Activated naive CD8-positive, alpha-beta T cell treated with anti-CD3 and anti-CD28 coated beads, Interleukin-2, amount 10 ng/mL, durations not matched to agents 7 days and 5 days (primary cell): ENCODE measurements around the gene ERH. TPM values are rescaled to one million over a fixed set of nuclear protein-coding genes. Genes with fewer than 3 reads are reported as not detected.
"Not testable (repeated sequence)": the region's sequence is repeated elsewhere in the genome, so short reads cannot be mapped to it uniquely, and the experiment has no call there.

Experiments used
- ATAC-seq: fragments of 150-1000 bp; cut with Tn5 transposase; one replicate; pipeline ENCODE4 v1.10.0; 2021; ENCODE audit warnings: low read depth, moderate library complexity
- POLR2A ChIA-PET: fragments of 350-600 bp; sonication (Branson Sonifier 250); formaldehyde crosslinking; loops from one replicate; lab custom pipeline; 2021; ENCODE audit warnings: antibody characterized with exemption; lab: Charles Lee
- DNase-seq: peaks from one replicate; pipeline ENCODE4 v3.0.0; 2021
- H3K27ac Mint-ChIP-seq: one replicate; pipeline ENCODE4 v1.8.0; 2022; ENCODE audit warnings: mild to moderate bottlenecking, mixed read lengths
- H3K27me3 Mint-ChIP-seq: one replicate; pipeline ENCODE4 v1.8.0; 2022; ENCODE audit warnings: mild to moderate bottlenecking, moderate library complexity, mixed read lengths
- H3K36me3 Mint-ChIP-seq: one replicate; pipeline ENCODE4 v1.8.0; 2021; ENCODE audit warnings: mild to moderate bottlenecking, mixed read lengths
- H3K4me1 Mint-ChIP-seq: one replicate; pipeline ENCODE4 v1.8.0; 2021; ENCODE audit warnings: mixed read lengths
- H3K4me3 Mint-ChIP-seq: one replicate; pipeline ENCODE4 v1.8.0; 2022; ENCODE audit warnings: mild to moderate bottlenecking, moderate library complexity, mixed read lengths
- H3K9me3 Mint-ChIP-seq: one replicate; pipeline ENCODE4 v1.8.0; 2021; ENCODE audit warnings: mixed read lengths
- total RNA-seq, 2 experiments: library from RNA; stranded (reverse); gene quantifications; one replicate each; pipeline ENCODE4 v1.2.3, GENCODE V29; 2021

The ERH gene
- total RNA-seq, 2 experiments from 2014 or later, result 226 to 233 TPM

DNA sequence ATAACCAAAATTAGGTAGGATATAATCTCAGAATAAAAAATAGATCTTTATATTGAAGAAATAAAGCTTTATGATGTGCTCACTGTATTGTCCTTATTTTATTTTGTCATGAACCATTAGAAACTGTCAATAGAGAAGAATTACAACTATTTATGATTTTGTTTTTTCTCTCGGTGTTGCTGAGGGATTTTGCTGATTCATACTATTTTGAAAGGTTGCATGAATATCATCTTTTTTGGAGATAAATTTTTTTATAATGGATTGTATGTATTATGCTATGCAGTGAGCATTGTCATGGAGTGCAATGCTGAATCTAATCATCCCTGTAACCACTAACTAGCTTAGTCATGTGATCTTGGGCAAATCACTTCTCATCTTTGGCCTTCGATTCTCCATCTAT lies 15.4 kb upstream of the ERH start:
- Mint-ChIP-seq H3K36me3 (peaks cover 17% of the 10 kb centered on the region), H3K4me1 (peaks cover 2% of the 10 kb centered on the region), H3K9me3 (peaks cover 11% of the 10 kb centered on the region), H3K27ac (no peak overlapping the region), H3K4me3 (no peak overlapping the region), H3K27me3 (no peaks in the 10 kb centered on the region)
- POLR2A ChIA-PET, result interaction anchor here (1.2 kb wide), 1 partner anchor 10 kb away, joined by 4 read pairs; no protein-coding TSS in a partner anchor
- ATAC-seq (no peak), DNase-seq (no peak)

GRCh38 chr14:69408331-69408960 lies 10.3 kb upstream of the ERH start:
- ATAC-seq, result no peak
- POLR2A ChIA-PET, result no interaction called here
- H3K4me3 Mint-ChIP-seq, result no peak overlapping the region
- no peak for DNase-seq
- no peaks in the 10 kb centered on the region for H3K9me3 Mint-ChIP-seq
- H3K27ac Mint-ChIP-seq, result no peak overlapping the region
- no peaks in the 10 kb centered on the region for H3K27me3 Mint-ChIP-seq
- peaks cover 10% of the 10 kb centered on the region for H3K36me3 Mint-ChIP-seq
- H3K4me1 Mint-ChIP-seq, result peaks cover 5% of the 10 kb centered on the region

GRCh38 chr14:69405762-69406161 lies 7.7 kb upstream of the ERH start:
- Mint-ChIP-seq H3K4me1 (peaks cover 17% of the 10 kb centered on the region), H3K9me3 (no peaks in the 10 kb centered on the region)

DNA sequence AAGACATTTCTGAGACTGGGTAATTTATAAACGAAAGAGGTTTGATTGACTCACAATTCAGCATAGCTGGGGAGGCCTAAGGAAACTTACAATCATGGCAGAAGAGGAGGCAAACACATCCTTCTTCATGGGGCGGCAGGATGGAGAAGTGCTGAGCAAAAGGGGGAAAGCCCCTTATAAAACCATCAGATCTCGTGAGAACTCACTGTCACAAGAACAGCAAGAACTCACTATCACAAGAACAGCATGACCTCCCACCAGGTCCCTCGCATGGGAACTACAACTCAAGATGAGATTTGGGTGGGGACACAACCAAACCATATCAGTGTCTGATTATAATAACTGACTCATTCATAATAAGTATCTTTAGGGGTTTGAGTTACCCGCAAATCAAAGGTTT lies 6.8 kb upstream of the ERH start:
- Mint-ChIP-seq H3K9me3 (no peaks in the 10 kb centered on the region), H3K4me3 (no peak overlapping the region), H3K36me3 (peaks cover 12% of the 10 kb centered on the region), H3K27ac (no peak overlapping the region), H3K4me1 (peaks cover 25% of the 10 kb centered on the region), H3K27me3 (no peaks in the 10 kb centered on the region)
- DNase-seq, result no peak
- POLR2A ChIA-PET, result no interaction called here
- ATAC-seq, result no peak

More at GRCh38 chr14:69405762-69406161, 7.7 kb upstream of the ERH start:
- no peak for DNase-seq
- H3K36me3 Mint-ChIP-seq, result peaks cover 12% of the 10 kb centered on the region
- no peaks in the 10 kb centered on the region for H3K27me3 Mint-ChIP-seq
- ATAC-seq, result no peak
- no peak overlapping the region for H3K27ac Mint-ChIP-seq
- POLR2A ChIA-PET, result interaction anchor here (0.6 kb wide), 1 partner anchor 15 kb away, joined by 8 read pairs; no protein-coding TSS in a partner anchor
- H3K4me3 Mint-ChIP-seq, result no peak overlapping the region

DNA sequence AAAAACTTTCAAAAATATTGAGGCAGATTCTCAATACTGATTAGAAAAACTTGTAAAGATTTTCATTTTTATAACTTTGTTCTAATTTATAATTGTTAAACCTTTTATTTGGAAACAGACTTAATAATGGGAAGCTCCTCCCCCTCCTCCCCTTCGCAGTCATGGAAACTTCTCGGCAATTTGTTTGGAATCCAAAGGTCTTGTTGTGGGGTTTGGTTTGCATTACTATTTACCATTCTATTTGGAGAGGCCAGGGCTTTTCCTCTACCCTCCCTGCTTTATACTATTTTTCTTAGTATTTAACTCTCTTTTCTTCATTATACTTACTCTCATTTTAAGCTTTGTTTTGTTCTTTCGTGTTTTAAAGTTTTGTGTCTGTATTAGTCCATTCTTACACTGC lies 6.4 kb upstream of the ERH start:
- Mint-ChIP-seq H3K4me1 (peaks cover 27% of the 10 kb centered on the region), H3K36me3 (peaks cover 12% of the 10 kb centered on the region), H3K27ac (no peak overlapping the region), H3K4me3 (no peak overlapping the region), H3K27me3 (no peaks in the 10 kb centered on the region), H3K9me3 (no peaks in the 10 kb centered on the region)
- ATAC-seq (no peak), DNase-seq (no peak)
- POLR2A ChIA-PET, result interaction anchor here (0.9 to 1.4 kb wide), 2 partner anchors 9 to 143 kb away, joined by 3 to 4 read pairs; no protein-coding TSS in a partner anchor

DNA sequence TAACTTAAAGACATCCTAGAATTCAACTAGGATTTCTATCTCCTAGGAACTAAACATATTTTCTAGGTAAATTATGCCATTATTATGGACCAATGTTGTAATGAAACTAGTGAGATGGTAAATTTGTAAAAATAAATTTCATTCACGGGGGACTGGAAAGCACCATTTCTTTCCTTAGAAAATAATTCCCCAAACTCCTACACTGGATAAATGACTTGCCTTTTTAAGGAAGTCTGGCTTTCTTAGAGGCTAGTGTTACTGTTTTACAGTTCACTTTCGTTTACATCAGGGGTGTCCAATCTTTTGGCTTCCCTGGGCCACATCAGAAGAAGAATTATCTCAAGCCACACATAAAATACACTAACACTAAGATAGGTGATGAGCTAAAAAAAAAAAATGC lies 3.7 kb upstream of the ERH start:
- peaks cover 19% of the 10 kb centered on the region for H3K36me3 Mint-ChIP-seq
- no peak for DNase-seq
- no peaks in the 10 kb centered on the region for H3K27me3 Mint-ChIP-seq
- no peak overlapping the region for H3K4me3 Mint-ChIP-seq
- POLR2A ChIA-PET, result interaction anchor here (1.0 kb wide), 1 partner anchor 64 kb away, joined by 3 read pairs; no protein-coding TSS in a partner anchor
- no peak for ATAC-seq
- peaks cover 29% of the 10 kb centered on the region for H3K4me1 Mint-ChIP-seq
- H3K27ac Mint-ChIP-seq, result no peak overlapping the region
- H3K9me3 Mint-ChIP-seq, result no peaks in the 10 kb centered on the region

DNA sequence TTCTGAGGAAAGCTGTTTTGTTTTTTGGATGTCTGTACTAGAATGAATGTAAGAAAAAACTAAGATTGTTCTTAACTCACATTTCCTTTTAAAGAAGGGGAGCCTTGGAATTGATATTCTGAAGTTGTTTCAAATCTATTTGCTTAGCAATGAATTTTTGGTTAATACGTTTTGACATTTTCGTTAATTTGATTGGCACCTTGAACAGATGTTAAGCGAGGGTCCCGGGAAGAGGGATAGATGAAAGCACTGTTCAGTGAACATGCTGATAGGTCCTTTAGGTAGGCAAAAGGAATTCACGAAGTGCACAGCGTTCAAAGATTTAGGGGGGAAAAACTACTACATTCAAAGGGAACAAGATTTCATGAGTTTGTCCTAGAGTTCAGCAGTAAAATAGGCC lies 2.1 kb upstream of the ERH start:
- Mint-ChIP-seq H3K4me1 (peaks cover 46% of the 10 kb centered on the region), H3K36me3 (peaks cover 29% of the 10 kb centered on the region), H3K27me3 (no peaks in the 10 kb centered on the region), H3K9me3 (no peaks in the 10 kb centered on the region), H3K27ac (peak overlapping the region; percentile 100), H3K4me3 (peak overlapping the region; percentile 99)
- DNase-seq (no peak), ATAC-seq (no peak)
- POLR2A ChIA-PET, result no interaction called here

- POLR2A ChIA-PET, result no interaction called here
- Mint-ChIP-seq H3K27me3 (no peaks in the 10 kb centered on the region), H3K9me3 (no peaks in the 10 kb centered on the region), H3K27ac (peak overlapping the region; percentile 100), H3K4me1 (peaks cover 48% of the 10 kb centered on the region), H3K36me3 (peaks cover 30% of the 10 kb centered on the region), H3K4me3 (peak overlapping the region; percentile 99)
- DNase-seq, result no peak
- ATAC-seq, result no peak
These were observed 1.7 kb upstream of the ERH start for GRCh38 chr14:69399750-69400149.

DNA sequence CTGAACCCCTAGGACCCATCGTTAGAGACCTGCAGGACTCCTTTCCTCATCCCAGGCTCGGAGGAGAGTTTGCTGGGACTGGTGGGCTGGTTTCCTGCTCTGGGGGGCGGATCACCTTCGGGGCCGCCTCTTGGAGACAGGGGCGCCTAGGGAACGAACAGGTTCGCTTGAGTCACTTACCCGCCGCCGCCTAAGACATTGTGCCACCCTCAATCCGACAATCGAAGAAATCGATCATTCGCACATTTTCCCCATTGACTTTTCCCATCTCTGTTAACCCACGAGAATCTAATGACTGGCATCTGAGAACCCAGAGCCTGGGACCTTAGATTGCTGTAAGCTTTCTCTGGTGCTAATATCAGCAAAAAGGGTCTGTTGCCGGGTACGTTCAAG lies 715 bp upstream of the ERH start:
- Mint-ChIP-seq H3K4me1 (peaks cover 48% of the 10 kb centered on the region), H3K27me3 (no peaks in the 10 kb centered on the region), H3K4me3 (peak overlapping the region; percentile 99), H3K27ac (peak overlapping the region; percentile 100), H3K9me3 (no peaks in the 10 kb centered on the region), H3K36me3 (peaks cover 31% of the 10 kb centered on the region)
- DNase-seq (no peak), ATAC-seq (peak; percentile 25)
- POLR2A ChIA-PET, result interaction anchor here (0.6 to 2.5 kb wide), 7 partner anchors 41 to 1115 kb away, joined by 3 to 17 read pairs (median 4); partner anchors contain the start of gene DCAF5

DNA sequence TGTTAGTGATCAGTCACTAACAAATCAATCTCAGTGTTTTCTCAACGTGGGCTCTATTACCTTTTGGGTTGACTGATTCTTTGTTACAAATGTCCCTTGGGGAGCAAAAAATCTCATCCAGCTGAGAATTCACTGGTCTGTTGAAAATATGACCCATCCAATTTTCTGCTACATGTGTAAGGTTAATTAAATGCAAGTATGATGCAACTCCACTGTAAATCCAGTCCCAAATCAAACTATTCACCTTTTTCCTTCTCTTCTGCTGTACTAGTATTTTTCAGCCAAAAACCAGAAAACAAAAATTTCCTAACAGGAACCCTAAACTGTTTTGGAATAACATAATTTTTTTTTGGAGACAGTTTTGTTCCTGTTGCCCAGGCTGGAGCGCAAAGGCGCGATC lies 2.2 kb downstream of the ERH start:
- peaks cover 42% of the 10 kb centered on the region for H3K36me3 Mint-ChIP-seq
- no peaks in the 10 kb centered on the region for H3K27me3 Mint-ChIP-seq
- DNase-seq, result no peak
- no peaks in the 10 kb centered on the region for H3K9me3 Mint-ChIP-seq
- H3K4me1 Mint-ChIP-seq, result peaks cover 57% of the 10 kb centered on the region
- peak overlapping the region; percentile 99 for H3K4me3 Mint-ChIP-seq
- no peak overlapping the region for H3K27ac Mint-ChIP-seq
- no peak for ATAC-seq
- POLR2A ChIA-PET, result no interaction called here

GRCh38 chr14:69392481-69392880 lies 5.6 kb downstream of the ERH start:
- no peaks in the 10 kb centered on the region for H3K27me3 Mint-ChIP-seq
- H3K27ac Mint-ChIP-seq, result no peak overlapping the region
- H3K4me3 Mint-ChIP-seq, result peak overlapping the region; percentile 10
- no peak for DNase-seq
- ATAC-seq, result no peak
- POLR2A ChIA-PET, result no interaction called here
- H3K9me3 Mint-ChIP-seq, result no peaks in the 10 kb centered on the region
- peaks cover 49% of the 10 kb centered on the region for H3K4me1 Mint-ChIP-seq
- peaks cover 59% of the 10 kb centered on the region for H3K36me3 Mint-ChIP-seq

DNA sequence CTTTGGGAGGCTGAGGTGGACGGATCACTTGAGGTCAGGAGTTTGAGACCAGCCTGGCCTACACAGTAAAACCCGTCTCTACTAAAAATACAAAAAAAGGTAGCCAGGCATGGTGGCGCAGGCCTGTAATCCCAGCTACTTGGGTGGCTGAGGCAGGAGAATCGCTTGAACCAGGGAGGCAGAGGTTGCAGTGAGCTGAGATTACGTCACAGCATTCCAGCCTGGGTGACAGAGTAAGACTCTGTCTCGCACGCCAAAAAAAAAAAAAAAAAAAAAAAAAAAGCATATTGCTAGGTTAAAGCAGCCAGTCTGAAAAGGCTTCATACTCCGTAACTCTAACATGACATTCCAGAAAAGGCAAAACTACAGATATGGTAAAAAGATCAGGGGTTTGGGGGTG lies 6.7 kb downstream of the ERH start:
- not testable (repeated sequence) for H3K27ac Mint-ChIP-seq, H3K9me3 Mint-ChIP-seq, ATAC-seq, H3K27me3 Mint-ChIP-seq, DNase-seq, H3K4me3 Mint-ChIP-seq
- H3K36me3 Mint-ChIP-seq, result peaks cover 60% of the 10 kb centered on the region
- POLR2A ChIA-PET, result interaction anchor here (0.7 kb wide), 1 partner anchor 14 kb away, joined by 8 read pairs; no protein-coding TSS in a partner anchor
- H3K4me1 Mint-ChIP-seq, result peaks cover 44% of the 10 kb centered on the region

- DNase-seq (no peak), ATAC-seq (no peak)
- Mint-ChIP-seq H3K36me3 (peaks cover 51% of the 10 kb centered on the region), H3K27ac (no peak overlapping the region), H3K4me3 (no peak overlapping the region), H3K9me3 (peaks cover 1% of the 10 kb centered on the region), H3K4me1 (peaks cover 29% of the 10 kb centered on the region), H3K27me3 (no peaks in the 10 kb centered on the region)
- POLR2A ChIA-PET, result interaction anchor here (0.6 to 1.7 kb wide), 2 partner anchors 11 to 458 kb away, joined by 4 to 6 read pairs; partner anchors contain the start of genes ERH and SLC39A9
These were observed 10.8 kb downstream of the ERH start for GRCh38 chr14:69387311-69387710.

DNA sequence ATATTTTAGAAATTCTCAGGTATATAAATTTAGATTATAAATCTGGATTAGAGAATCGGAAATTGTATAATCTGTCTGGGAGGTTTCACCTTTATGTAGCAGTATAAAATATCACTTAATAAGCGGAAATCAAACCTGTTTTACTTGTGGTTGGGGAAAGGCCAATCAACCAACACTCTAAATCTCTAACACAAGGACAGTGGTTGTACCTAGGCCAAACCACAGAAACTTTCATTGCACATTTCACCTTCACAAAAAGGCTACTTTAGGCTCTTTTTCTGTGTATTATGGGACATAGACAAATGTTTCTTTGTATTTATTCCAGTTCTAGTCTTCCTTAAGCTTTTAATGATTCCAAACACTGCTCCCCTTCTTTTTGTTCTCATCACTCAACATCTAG lies 19.8 kb downstream of the ERH start:
- Mint-ChIP-seq H3K27me3 (no peaks in the 10 kb centered on the region), H3K9me3 (peaks cover 1% of the 10 kb centered on the region), H3K27ac (no peak overlapping the region), H3K4me3 (no peak overlapping the region), H3K4me1 (peaks cover 13% of the 10 kb centered on the region), H3K36me3 (peaks cover 52% of the 10 kb centered on the region)
- ATAC-seq, result no peak
- no peak for DNase-seq
- POLR2A ChIA-PET, result no interaction called here
